A549 (cell line): ENCODE results near the gene MFAP1. TPM values are rescaled to one million over a fixed set of nuclear protein-coding genes. Genes with fewer than 3 reads are reported as not detected.

Experiments used
- ATAC-seq, 2 experiments: fragments of 200-7000 bp in 1 of 2; fragments of >200 bp in 1 of 2; cut with Nextera tagmentation in 1 of 2; cut with Tn5 transposase in 1 of 2; 3 replicates each; pipeline versions ENCODE4 v1.8.0 to v1.9.1; 2018 to 2020; ENCODE audit warnings: mild to moderate bottlenecking in 1 of 2, moderate library complexity in 1 of 2
- CTCF ChIA-PET: fragments of 300-600 bp; sonication (Branson Sonifier 250); formaldehyde crosslinking; extraction: SDS; loops from one replicate; lab custom pipeline; 2021; ENCODE audit warnings: antibody characterized with exemption, inconsistent platforms; lab: Yijun Ruan, JAX
- POLR2A ChIA-PET: fragments of 350-600 bp; formaldehyde crosslinking; extraction: SDS; loops from one replicate; lab custom pipeline; 2021; ENCODE audit warnings: antibody characterized with exemption, inconsistent platforms; lab: Yijun Ruan, JAX
- DNase-seq, 2 experiments: peaks; one replicate each; pipeline versions ENCODE4 v3.0.0 to v3.0.0-alpha.2; 2011 to 2016; ENCODE audit warnings: low read depth in 1 of 2, low spot score in 1 of 2
- FAIRE-seq: peaks from 2 replicates; lab custom pipeline; 2011; peaks lifted over from hg19 to GRCh38; lab: Jason Lieb, UNC
- H3K27ac ChIP-seq, 2 experiments: fragments of >200 bp; sonication (Bioruptor Twin); formaldehyde crosslinking; 3 replicates each; pipeline ENCODE4 v1.5.1; 2016 to 2017
- H3K4me1 ChIP-seq: fragments of >200 bp; sonication (Bioruptor Twin); formaldehyde crosslinking; 3 replicates; pipeline ENCODE4 v1.6.1; 2016
- H3K4me2 ChIP-seq: fragments of >200 bp; sonication (Bioruptor Twin); formaldehyde crosslinking; 3 replicates; pipeline ENCODE4 v1.6.1; 2016
- H3K4me3 ChIP-seq: fragments of >200 bp; sonication (Bioruptor Twin); formaldehyde crosslinking; 3 replicates; pipeline ENCODE4 v1.5.1; 2016
- H3K9me3 ChIP-seq: fragments of >200 bp; sonication (Bioruptor Twin); formaldehyde crosslinking; 3 replicates; pipeline ENCODE4 v1.6.1; 2016
- ATOH8 ChIP-seq: fragments of 250-450 bp; sonication (Bioruptor Pico); IDR thresholded peaks from 2 replicates; pipeline ENCODE4 v1.5.0; 2020; ENCODE audit warnings: low read depth, mild to moderate bottlenecking, moderate library complexity
- CBX2 ChIP-seq: fragments of 200-600 bp; sonication (generic); IDR thresholded peaks from 2 replicates; pipeline ENCODE4 v1.6.1; 2016; ENCODE audit warnings: low read depth, mild to moderate bottlenecking, borderline replicate concordance
- CHD4 ChIP-seq: fragments of 200-600 bp; sonication (generic); IDR thresholded peaks from 2 replicates; pipeline ENCODE4 v1.6.1; 2016; ENCODE audit warnings: antibody characterized with exemption, mild to moderate bottlenecking, borderline replicate concordance
- EHF ChIP-seq: fragments of 250-450 bp; sonication (Bioruptor Pico); IDR thresholded peaks from 2 replicates; pipeline ENCODE4 v1.5.0; 2020; ENCODE audit warnings: mild to moderate bottlenecking
- EP300 ChIP-seq, 2 experiments: fragments of >200 bp; sonication (Bioruptor Twin); formaldehyde crosslinking; IDR thresholded peaks; 2 replicates in 1 of 2; 3 replicates in 1 of 2; pipeline ENCODE4 v1.6.1; 2016 to 2017
- ESRRA ChIP-seq: fragments of 150-350 bp; IDR thresholded peaks from 2 replicates; pipeline ENCODE4 v1.6.1; 2014; ENCODE audit warnings: mild to moderate bottlenecking, low read length, borderline replicate concordance
- FOXS1 ChIP-seq: fragments of 250-450 bp; sonication (Bioruptor Pico); IDR thresholded peaks from 2 replicates; pipeline ENCODE4 v1.5.0; 2020; ENCODE audit warnings: mild to moderate bottlenecking, moderate library complexity
- HDAC2 ChIP-seq: fragments of 200-600 bp; sonication (generic); IDR thresholded peaks from 2 replicates; pipeline ENCODE4 v1.6.1; 2016
- HES2 ChIP-seq: fragments of >200 bp; sonication (Bioruptor Twin); formaldehyde crosslinking; IDR thresholded peaks from 2 replicates; pipeline ENCODE4 v1.6.1; 2016
- HEYL ChIP-seq: fragments of 250-450 bp; sonication (Bioruptor Pico); IDR thresholded peaks from 2 replicates; pipeline ENCODE4 v1.8.0; 2021; ENCODE audit warnings: mild to moderate bottlenecking, moderate library complexity
- HMGXB4 ChIP-seq: fragments of 250-450 bp; sonication (Bioruptor Pico); IDR thresholded peaks from 2 replicates; pipeline ENCODE4 v1.5.0; 2021; ENCODE audit warnings: mild to moderate bottlenecking, moderate library complexity, borderline replicate concordance
- HOXB5 ChIP-seq: fragments of 250-450 bp; sonication (Bioruptor Pico); IDR thresholded peaks from 2 replicates; pipeline ENCODE4 v1.5.0; 2020; ENCODE audit warnings: mild to moderate bottlenecking, moderate library complexity
- NR3C1 ChIP-seq: fragments of >200 bp; sonication (Bioruptor Twin); formaldehyde crosslinking; IDR thresholded peaks from 3 replicates; pipeline ENCODE4 v1.6.1; 2017
- PBX3 ChIP-seq: IDR thresholded peaks from 2 replicates; pipeline ENCODE4 v1.6.1; 2012
- POLR2A ChIP-seq: IDR thresholded peaks from 2 replicates; pipeline ENCODE4 v1.6.1; 2012; ENCODE audit warnings: mild to moderate bottlenecking, low read length
- RARB ChIP-seq: fragments of 250-450 bp; sonication (Bioruptor Pico); IDR thresholded peaks from 2 replicates; pipeline ENCODE4 v1.8.0; 2021; ENCODE audit warnings: mild to moderate bottlenecking, moderate library complexity
- RCOR1 ChIP-seq: fragments of 150-350 bp; IDR thresholded peaks from 2 replicates; pipeline ENCODE4 v1.6.1; 2014; ENCODE audit warnings: antibody characterized with exemption, low read length, low read depth
- REST ChIP-seq: fragments of 200-600 bp; sonication (generic); IDR thresholded peaks from 2 replicates; pipeline ENCODE4 v1.6.1; 2016; ENCODE audit warnings: antibody characterized with exemption, mild to moderate bottlenecking, moderate library complexity
- RNF2 ChIP-seq: fragments of 200-600 bp; sonication (generic); IDR thresholded peaks from 2 replicates; pipeline ENCODE4 v1.6.1; 2016; ENCODE audit warnings: low read depth, mild to moderate bottlenecking, antibody characterized with exemption, moderate library complexity, borderline replicate concordance
- SMC3 ChIP-seq: fragments of >200 bp; sonication (Bioruptor Twin); formaldehyde crosslinking; IDR thresholded peaks from 3 replicates; pipeline ENCODE4 v1.6.1; 2018; ENCODE audit warnings: inconsistent platforms
- TFCP2L1 ChIP-seq: fragments of 250-450 bp; sonication (Bioruptor Pico); IDR thresholded peaks from 2 replicates; pipeline ENCODE4 v1.5.0; 2021; ENCODE audit warnings: mild to moderate bottlenecking
- ZFP36 ChIP-seq: fragments of 450-650 bp; IDR thresholded peaks from 2 replicates; pipeline ENCODE4 v1.6.1; 2014; ENCODE audit warnings: borderline replicate concordance; ENCODE audit not compliant: partially characterized antibody
- WGBS: methylation state at CpG from one replicate; pipeline ENCODE4 v1.1.6; 2017; ENCODE audit errors: missing lambda C conversion rate; 5-methylcytosine and 5-hydroxymethylcytosine counted together
- polyA plus RNA-seq, 4 experiments: library from polyadenylated mRNA; depleted of rRNA in 3 of 4; stranded (reverse); fragments of >200 nt; fragmentation: RNase III in 1 of 4; extraction: RNeasy Plus Mini Kit Qiagen cat#74134 plus additional on column Dnase treatment in 1 of 4; gene quantifications; 2 replicates in 3 of 4; 3 replicates in 1 of 4; pipeline ENCODE4 v1.2.3, GENCODE V29; 2011 to 2017

The MFAP1 gene
- polyA plus RNA-seq, 2 of the 4 experiments (the other 2 are of a cell fraction), result 31.7 to 40.3 TPM

- TF ChIP-seq HOXB5 (CRISPR knock-in tag) (no peak), ESRRA (no peak), REST (no peak), CHD4 (no peak)
- TF ChIP-seq, all 56 proteins: peak for 0
These were observed 25.1 kb downstream of the MFAP1 start (continued) for GRCh38 chr15:43799209-43799944.

- H3K9me3 ChIP-seq, result no peaks in the 10 kb centered on the region
- ChIA-PET CTCF (interaction anchor here (3.3 kb wide), 1 partner anchor 19 kb away, joined by 11 read pairs; the partner anchor contains the start of gene ELL3), POLR2A (interaction anchor here (2.3 kb wide), 1 partner anchor 28 kb away, joined by 5 read pairs; the partner anchor contains the start of gene MFAP1)
- no peak overlapping the region for H3K4me3 ChIP-seq
- no peak for ATAC-seq
- no peak for DNase-seq
- TF ChIP-seq HOXB5 (CRISPR knock-in tag) (no peak), NR3C1 (no peak), POLR2A (no peak), TFCP2L1 (CRISPR knock-in tag) (no peak), HEYL (CRISPR knock-in tag) (no peak), CBX2 (no peak), EP300 (IDR thresholded peaks at IDR 0.05) (no peak), HMGXB4 (CRISPR knock-in tag) (no peak), HDAC2 (no peak), RCOR1 (no peak), ATOH8 (CRISPR knock-in tag) (no peak), HES2 (no peak), RNF2 (no peak)
- 89% methylated on average over 3 of the region's 3 CpGs for WGBS
- no peak overlapping the region for H3K4me2 ChIP-seq
- peaks cover 30% of the 10 kb centered on the region; the same call in 2 of the 3 replicates for H3K4me1 ChIP-seq
- no peak overlapping the region for H3K27ac ChIP-seq
- FAIRE-seq, result no peak
These were observed 27.9 kb downstream of the MFAP1 start for GRCh38 chr15:43796566-43796965.

- CTCF ChIA-PET, result interaction anchor here (3.3 kb wide), 1 partner anchor 19 kb away, joined by 11 read pairs; the partner anchor contains the start of gene ELL3
- Histone ChIP-seq H3K4me1 (peaks cover 32% of the 10 kb centered on the region; the same call in 2 of the 3 replicates), H3K27ac (no peak overlapping the region), H3K9me3 (no peaks in the 10 kb centered on the region), H3K4me2 (no peak overlapping the region), H3K4me3 (no peak overlapping the region)
- DNase-seq, result no peak
- no peak for ATAC-seq
- FAIRE-seq, result no peak
- POLR2A ChIA-PET, result interaction anchor here (0.6 to 2.3 kb wide), 2 partner anchors 29 to 226 kb away, joined by 4 to 5 read pairs; partner anchors contain the start of gene MFAP1
- TF ChIP-seq SMC3, result no peak
- TF ChIP-seq RARB (CRISPR knock-in tag), result no peak
- TF ChIP-seq ZFP36, result no peak
- TF ChIP-seq FOXS1 (CRISPR knock-in tag), result no peak
- TF ChIP-seq PBX3, result no peak
- TF ChIP-seq EHF, result no peak
- no peak for TF ChIP-seq POLR2A
- TF ChIP-seq HES2, result no peak
- TF ChIP-seq REST, result no peak
These were observed 28.5 kb downstream of the MFAP1 start for GRCh38 chr15:43795997-43796396.
